Measurements from ENCODE around the gene CIITA.
A peak's percentile ranks its signal among the peaks of the same experiment; 100 is the strongest.
"Not testable (repeated sequence)": the region's sequence is repeated elsewhere in the genome, so short reads cannot be mapped to it uniquely, and the experiment has no call there.

The CIITA gene

GRCh38 chr16:10938796-10939648, 62.0 kb downstream of the CIITA start:
- no peak for DNase-seq

DNA sequence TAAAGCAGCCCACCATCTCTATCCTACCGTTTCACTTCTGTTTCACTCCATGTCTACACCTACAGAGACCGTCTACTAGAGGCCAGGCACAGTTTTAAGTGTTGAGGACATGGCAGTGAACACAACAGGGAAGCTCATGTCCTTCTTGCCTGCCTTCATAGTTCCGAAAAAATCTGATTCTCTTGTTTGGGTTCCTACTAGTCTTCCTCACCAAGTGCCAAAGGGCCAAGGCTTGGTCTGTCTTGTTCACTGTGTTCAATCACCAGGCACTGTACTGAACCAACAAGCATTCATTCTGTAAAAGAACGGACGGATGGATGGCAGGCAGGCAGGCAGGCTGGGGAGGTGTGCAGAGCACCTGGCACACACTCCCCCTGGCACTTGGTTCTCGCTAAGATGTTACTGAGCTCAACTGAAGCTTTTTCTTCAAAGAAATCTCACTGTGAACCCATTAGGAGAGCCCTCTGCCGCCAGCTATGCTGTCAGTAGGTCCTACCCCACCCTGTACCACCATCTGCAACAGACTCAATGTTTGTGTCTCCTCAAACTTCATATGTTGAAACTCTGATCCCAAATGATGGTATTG, 62.7 kb downstream of the CIITA start:
- no peak for DNase-seq

DNA sequence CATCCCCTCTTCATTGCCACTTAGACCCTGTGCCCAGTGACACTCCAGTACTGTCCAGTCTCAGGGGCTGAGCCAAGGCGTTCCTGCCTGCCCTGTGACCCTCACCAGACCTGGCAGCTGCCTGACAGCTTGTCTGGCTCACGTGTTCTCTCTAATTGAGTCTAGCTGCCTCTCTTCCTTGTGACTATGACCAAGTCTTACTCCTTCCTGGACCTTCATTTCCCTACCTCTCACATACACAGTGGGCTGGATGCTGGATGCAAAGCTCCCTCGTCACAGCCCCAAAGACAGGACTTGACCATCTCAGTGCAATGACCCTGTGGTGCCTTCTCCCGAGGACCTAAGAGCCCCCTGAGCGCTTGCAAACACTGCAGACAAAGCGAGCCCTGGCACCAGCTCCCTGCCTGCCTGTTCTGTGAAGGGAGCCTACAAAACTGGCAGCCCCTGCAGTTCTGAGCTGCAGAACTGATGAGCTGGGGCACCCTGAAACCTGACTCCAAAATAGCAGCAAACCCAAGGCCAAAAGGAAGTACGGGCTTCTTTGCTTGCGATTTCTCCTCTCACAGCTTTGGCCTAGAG, 63.6 kb downstream of the CIITA start:
- DNase-seq: peak; percentile 31

DNA sequence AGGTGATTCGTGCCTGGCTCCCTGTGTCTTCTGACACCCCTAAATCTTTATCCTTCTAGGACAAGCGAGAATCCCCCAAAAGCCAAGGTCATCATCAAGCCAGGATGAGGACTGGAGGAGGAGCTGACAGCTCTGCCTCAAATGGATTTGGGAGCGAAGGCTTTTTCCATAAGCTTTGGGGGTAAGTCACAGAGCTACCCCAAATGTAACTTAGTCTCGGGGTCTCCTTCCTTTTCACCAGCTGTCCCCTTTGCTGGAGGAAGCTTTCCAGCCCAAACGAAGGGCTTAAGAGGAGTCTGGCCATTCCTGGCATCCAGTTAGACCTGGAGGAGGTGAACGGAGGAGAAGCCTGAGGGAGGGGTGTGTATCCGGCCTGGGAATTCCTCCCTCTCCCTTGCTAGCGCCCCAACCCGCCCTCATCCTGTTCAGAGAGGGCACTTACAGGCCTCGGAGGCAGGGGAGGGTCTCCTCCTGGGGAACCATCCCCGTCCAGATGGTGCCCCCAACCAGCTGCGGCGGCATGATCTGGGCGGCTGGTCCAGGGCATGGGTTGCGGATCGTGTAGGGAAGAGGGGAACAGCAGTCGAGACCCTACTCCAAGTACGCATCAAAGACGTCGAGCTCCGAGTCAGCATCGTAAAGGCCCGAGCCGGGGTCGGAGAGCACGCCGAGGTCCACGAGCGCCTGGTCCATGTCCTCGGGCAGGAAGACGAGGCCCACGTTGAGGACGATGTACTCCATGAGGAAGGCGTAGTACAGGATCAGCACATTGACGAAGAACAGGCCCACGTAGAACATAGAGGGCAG, 64.3 kb downstream of the CIITA start:
- no peak for DNase-seq

DNA sequence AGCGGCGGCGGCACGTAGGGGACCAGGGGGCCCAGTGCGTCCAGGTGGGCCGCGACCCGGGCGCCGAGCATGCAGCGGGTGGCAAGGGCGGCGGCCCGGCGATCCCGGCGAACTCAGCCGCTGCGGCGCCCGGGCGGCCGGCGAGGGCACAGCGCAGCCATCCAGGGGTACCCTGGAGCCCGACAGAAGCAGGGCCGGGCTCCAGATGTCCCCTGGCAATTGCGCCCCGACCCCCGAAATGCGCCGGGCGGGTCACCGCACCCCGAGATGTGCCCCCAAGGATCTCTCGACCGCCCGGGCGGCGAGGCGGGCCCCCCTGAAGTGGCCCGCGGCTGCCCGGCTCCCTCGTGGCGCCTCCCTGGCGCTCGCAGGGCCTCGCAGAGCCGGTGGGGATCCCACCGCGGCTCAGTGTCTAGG, 64.9 kb downstream of the CIITA start:
- DNase-seq: not testable (repeated sequence)

DNA sequence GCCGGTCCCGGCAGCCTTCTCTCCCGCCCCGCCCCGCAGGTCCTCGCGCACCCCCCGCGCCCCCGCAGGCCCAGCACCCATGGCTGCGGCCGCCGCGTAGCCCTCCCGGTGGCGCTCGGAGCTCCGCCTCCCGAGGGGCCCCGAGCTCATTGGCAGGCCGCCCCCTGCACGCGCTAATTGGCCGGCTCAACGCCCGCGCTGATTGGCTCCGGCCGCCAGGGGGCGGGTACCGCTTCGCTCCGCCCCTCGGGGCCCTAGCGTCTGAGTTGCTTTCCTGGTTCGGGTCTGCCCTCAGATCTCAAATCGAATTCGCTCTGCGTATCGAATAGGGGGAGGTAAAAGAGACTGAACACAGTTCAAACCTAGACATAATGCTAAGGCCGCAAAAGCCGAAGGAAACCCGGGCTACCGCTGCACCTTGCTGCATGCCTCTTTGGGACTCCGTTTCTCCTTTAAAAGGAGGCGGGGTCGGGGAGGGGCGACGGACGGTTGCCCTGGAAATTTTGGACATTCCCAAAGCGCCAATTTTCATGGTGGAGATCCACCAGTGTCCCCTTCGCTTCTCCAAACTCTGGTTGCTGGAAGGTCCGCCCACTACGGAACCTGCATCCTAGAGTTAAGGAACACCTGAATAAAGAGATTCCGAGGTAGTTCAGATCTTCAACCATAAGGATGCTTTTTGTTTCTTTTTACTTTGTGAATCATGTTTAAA, 65.5 kb downstream of the CIITA start, which contains the start of gene DEXI:
DEXI (minus strand) TSS at position 117 of the 712 bp plus-strand sequence. CDS start 463 bp downstream, outside the sequence.
- DNase-seq: peak; percentile 93

DNA sequence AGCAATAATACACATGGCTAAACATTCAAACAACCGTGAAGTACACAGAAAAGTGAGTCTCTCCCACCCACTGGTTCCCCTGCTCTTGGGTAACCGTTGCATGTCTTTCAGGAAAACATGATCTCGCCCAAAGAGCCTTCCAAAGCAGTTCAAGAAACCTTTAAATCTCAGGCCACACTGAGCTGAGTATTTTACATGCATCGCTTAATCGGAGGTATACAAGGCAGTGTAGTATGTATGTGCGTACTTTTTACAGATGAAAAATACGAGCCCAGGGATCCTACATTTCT, 66.0 kb downstream of the CIITA start:
- no peak for DNase-seq

DNA sequence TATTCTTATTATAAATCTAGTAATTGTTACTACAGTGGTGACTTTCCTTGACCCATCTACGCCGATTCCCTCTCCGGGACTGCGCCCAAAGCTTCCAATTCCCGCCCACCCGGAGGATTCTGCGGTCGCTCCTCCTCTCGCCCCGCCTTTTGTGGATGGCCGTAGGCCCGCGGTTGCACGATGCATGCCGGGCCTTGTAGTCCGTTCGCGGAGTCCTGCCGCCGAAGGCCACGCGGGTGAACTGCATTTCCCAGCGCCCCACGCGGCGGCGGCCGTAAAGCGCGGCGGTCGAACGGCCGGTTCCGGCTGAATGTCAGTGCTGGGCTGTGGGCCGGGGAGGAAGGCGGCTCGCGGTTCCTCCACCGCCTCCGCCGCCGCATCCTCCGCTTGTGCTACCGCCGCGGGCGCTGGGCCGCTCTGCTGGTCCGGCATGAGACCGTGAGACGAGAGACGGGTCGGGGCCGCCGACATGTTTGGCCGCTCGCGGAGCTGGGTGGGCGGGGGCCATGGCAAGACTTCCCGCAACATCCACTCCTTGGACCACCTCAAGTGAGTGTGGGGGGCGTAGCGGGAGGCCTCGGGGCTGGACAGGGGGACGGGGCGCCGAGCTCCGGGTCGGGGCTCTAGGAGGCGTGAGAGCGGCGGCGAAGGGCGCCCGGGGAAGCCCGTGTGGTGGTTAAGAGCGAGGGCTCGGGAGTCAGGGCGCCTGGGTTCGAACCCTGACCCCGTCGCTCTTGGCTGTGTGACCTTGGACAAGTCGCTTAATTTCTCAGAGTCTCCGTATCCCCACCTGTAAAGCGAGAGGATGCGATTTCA, 67.5 kb downstream of the CIITA start, which contains the start of gene CLEC16A:
CLEC16A (plus strand) TSS at position 316 of the 816 bp plus-strand sequence; CDS start at position 470, 154 bp downstream.
- DNase-seq: peak; percentile 92

- no peak for DNase-seq
These were observed 68.2 kb downstream of the CIITA start for GRCh38 chr16:10945065-10945787.

DNA sequence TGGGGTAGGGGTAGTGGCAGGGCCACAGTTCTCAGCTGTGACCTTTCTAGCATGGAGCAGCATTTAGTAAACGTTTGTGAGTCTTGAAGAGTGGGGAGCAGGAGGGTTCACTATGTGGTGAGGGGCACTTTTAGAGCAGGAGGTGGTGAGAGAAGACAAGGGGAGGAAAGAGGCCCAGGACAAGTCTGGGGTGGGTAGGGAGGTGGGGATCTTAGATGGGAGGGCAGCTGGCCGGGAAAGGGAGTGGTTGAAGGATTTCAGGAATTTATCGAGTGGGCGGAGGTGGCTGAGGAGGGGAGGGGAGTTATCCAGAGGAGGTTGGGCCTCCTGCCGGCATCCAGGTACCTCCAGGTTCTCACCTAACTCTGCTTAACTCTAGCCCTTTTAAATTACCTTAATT, 69.3 kb downstream of the CIITA start:
- DNase-seq: no peak

- DNase-seq: no peak
These were observed 70.3 kb downstream of the CIITA start for GRCh38 chr16:10947211-10947787.

- DNase-seq: no peak
These were observed 72.5 kb downstream of the CIITA start for GRCh38 chr16:10949424-10949970.

- no peak for DNase-seq
These were observed 73.4 kb downstream of the CIITA start for GRCh38 chr16:10950393-10950792.

DNA sequence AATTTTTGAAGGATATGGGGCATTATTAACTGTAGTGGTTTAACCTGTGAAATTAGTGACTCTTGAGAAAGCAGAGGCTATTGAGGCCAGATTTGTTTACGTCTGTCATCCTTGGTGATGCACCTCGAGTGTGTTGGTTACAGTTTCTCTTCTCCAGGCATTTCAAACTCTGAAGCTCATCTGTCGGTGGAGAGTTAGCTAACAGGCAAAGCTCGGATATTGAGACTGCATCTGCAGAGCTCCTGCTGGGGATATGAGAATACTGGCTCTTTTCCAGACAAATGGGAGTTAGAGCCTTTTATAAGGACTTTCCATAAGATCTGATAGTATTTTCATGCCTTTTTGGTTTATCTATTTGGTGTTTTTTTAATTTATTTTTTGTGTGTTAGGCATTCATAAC, 74.0 kb downstream of the CIITA start:
- DNase-seq: no peak

GRCh38 chr16:10954903-10955302, 77.9 kb downstream of the CIITA start:
- DNase-seq: no peak

DNA sequence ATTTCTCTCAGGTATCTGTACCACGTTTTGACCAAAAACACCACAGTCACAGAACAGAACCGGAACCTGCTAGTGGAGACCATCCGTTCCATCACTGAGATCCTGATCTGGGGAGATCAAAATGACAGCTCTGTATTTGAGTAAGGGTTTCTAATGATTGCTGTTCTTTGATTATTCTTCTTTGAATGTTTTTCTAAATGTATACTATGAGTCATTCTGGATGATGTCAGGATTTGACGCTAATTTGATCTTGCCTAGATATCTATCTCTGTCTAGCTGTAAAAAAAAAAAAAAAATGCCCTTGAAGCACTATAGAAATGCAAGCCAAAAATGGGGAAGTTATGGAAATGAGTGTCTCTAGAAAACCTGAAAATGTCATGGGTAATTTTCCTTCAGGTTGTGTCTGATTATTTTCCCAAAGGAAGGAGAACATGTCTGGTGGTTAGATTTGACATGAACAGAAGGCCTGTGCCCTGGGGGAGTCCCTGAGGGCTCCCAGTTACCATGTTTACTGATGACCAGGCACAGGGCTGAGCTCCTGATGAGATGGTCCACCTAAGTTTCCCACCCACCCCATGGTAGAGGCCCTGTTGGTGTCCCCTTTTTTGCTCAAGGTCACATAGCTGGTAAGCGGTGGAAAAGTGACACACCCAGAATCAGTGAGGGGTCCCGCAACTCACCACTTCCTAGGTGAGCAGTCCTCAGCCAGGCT, 80.9 kb downstream of the CIITA start:
- DNase-seq: no peak

- DNase-seq: no peak
These were observed 82.2 kb downstream of the CIITA start for GRCh38 chr16:10959161-10959560.

DNA sequence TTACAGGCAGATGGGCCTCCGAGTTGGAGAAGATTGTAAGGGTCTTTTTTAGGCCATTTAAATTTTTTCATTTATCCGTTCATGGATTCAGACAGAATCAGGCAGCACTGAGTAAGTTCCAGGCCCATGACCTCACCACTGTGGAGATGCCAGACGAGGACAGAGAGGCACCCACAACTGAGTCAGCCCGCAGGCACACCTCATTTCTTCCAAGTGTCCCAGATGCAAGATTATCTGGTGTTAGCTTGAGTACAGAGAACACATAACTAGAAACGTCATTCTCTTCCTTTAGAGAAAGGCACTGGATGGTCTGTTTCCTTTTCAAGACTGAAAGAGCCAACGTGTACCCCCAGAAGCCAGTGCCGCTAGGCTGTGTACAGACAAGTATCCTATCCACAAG, 84.2 kb downstream of the CIITA start:
- no peak for DNase-seq

GRCh38 chr16:10964039-10964890, 87.3 kb downstream of the CIITA start:
- DNase-seq: peak; percentile 89

All from NCI-H1092 treated with DMSO at 0.1 percent for 48 hours (cell line).